Measurements from ENCODE around the gene SLC8A2. TPM values are rescaled to one million over a fixed set of nuclear protein-coding genes. Genes with fewer than 3 reads are reported as not detected.

The SLC8A2 gene
- total RNA-seq, 3 donors from 2014 or later (not counting 1 experiment from before 2014, with no cell fraction given): 0.20 TPM; not detected in 2

DNA sequence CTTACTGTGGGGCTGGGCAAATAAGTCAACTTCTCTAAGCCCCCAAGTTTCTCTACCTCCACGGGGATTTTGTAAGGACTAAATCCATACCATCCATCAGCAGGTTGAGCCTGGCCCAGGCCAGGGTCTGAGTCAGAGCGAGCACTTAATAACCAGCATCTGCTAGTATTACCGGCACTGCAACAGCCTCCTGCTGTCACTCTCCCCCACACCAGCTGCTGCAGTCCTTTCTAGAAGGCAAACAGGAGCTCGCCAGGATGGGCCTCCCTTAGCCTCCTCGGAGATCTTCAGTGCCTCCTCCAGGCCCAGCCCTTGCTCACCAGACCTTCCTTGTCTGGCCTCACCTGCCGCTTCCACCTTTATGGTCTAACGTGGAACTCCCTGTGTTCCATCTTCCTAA, 40.0 kb upstream of the SLC8A2 start:
- Histone ChIP-seq H3K36me3 (ENCODE audit: control insufficient read depth, insufficient read depth, low read length) (peaks cover 2% of the 10 kb centered on the region), H3K4me3 (ENCODE audit: low read length) (no peak overlapping the region), H3K27me3 (ENCODE audit: control insufficient read depth, insufficient read depth, low read length) (no peaks in the 10 kb centered on the region), H3K4me1 (ENCODE audit: control insufficient read depth, insufficient read depth, low read length) (peaks cover 45% of the 10 kb centered on the region), H3K9me3 (ENCODE audit: control insufficient read depth, insufficient read depth, low read length) (no peaks in the 10 kb centered on the region), H3K27ac (ENCODE audit: low read length) (no peak overlapping the region)
- no peaks in the 10 kb centered on the region for H3K36me3 Mint-ChIP-seq
- no peak for ATAC-seq
- DNase-seq: no peak
- no peaks in the 10 kb centered on the region for H3K27me3 Mint-ChIP-seq (ENCODE audit: low read depth in 2 of 2)
- TF ChIP-seq CTCF (IDR thresholded peaks at IDR 0.05): no peak
- no peak overlapping the region for H3K4me3 Mint-ChIP-seq
- peak overlapping the region; percentile 98 to 100 for H3K27ac Mint-ChIP-seq
- 94% methylated on average over 7 of the region's 7 CpGs for WGBS (ENCODE audit: insufficient coverage)
- intact Hi-C loops (cut with micrococcal nuclease): no loop called here
- H3K4me1 Mint-ChIP-seq: peaks cover 57 to 78% of the 10 kb centered on the region in 2 donors
- no peaks in the 10 kb centered on the region for H3K9me3 Mint-ChIP-seq

DNA sequence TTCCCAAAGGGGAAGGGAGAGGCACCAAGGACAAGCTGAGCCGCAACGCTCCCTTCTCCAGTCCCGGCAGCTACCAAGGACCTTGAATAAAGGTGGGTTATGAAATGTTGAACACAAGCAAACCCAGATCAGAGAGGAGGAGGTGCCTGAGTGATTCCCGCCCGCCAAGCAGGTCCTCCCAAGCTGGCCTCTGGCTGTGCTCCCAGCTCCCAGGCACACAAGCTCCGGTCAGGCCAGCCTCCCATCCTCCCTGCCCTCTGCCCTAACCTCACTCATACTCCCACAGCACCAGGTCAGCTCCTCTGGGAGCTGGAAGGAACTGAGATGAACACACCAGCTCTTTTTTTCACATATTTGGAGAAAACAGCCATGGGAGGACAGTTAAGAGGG, 39.4 kb upstream of the SLC8A2 start:
- DNase-seq (no peak), ATAC-seq (no peak)
- Histone ChIP-seq H3K27me3 (ENCODE audit: control insufficient read depth, insufficient read depth, low read length) (no peaks in the 10 kb centered on the region), H3K36me3 (ENCODE audit: control insufficient read depth, insufficient read depth, low read length) (peaks cover 5% of the 10 kb centered on the region), H3K4me1 (ENCODE audit: control insufficient read depth, insufficient read depth, low read length) (peaks cover 43% of the 10 kb centered on the region), H3K4me3 (ENCODE audit: low read length) (no peak overlapping the region), H3K9me3 (ENCODE audit: control insufficient read depth, insufficient read depth, low read length) (no peaks in the 10 kb centered on the region), H3K27ac (ENCODE audit: low read length) (no peak overlapping the region)
- Mint-ChIP-seq H3K4me3 (no peak overlapping the region), H3K4me1 (peaks cover 51 to 75% of the 10 kb centered on the region in 2 donors), H3K27me3 (ENCODE audit: low read depth in 2 of 2) (no peaks in the 10 kb centered on the region), H3K27ac (peak overlapping the region in 1 of 2 donors; percentile 100), H3K9me3 (no peaks in the 10 kb centered on the region), H3K36me3 (no peaks in the 10 kb centered on the region)
- no peak for TF ChIP-seq CTCF (IDR thresholded peaks at IDR 0.05)
- intact Hi-C loops (cut with micrococcal nuclease): no loop called here
- 97% methylated on average over 6 of the region's 6 CpGs for WGBS (ENCODE audit: insufficient coverage)

DNA sequence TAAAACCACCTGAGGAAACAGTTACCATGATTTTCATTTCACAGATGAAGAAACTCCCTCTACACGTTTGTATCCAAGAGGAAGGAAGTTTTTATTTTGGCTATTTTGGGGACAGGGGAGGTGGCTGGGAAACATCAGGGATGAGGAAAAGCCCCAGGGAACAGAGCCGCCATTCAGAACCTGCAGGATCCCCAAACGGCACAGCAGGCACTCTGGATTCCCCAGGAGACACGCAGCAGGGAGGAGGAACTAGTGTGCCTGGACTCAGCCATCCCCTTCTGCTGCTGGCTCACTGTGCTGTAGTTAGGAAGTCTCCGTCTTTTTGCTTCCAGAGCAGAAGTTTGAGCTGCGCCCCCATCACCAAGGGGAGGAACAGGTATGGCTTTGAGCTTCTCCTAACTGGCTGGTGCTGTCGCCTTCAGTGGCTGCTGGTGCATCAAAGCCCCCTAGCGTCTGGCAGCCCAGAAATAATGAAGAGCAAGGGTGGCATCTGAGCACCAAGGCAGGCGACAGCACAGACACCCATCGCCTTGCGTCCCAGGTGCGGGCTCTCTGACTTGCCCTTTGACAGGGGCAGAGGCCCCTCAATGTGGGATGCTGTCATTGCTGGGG, 38.9 kb upstream of the SLC8A2 start:
- H3K27me3 Mint-ChIP-seq (ENCODE audit: low read depth in 2 of 2): no peaks in the 10 kb centered on the region
- ATAC-seq (no peak), DNase-seq (no peak)
- no peak for TF ChIP-seq CTCF (IDR thresholded peaks at IDR 0.05)
- H3K36me3 ChIP-seq (ENCODE audit: control insufficient read depth, insufficient read depth, low read length): peaks cover 5% of the 10 kb centered on the region
- no peaks in the 10 kb centered on the region for H3K9me3 ChIP-seq (ENCODE audit: control insufficient read depth, insufficient read depth, low read length)
- H3K36me3 Mint-ChIP-seq: no peaks in the 10 kb centered on the region
- no peak overlapping the region for H3K27ac ChIP-seq (ENCODE audit: low read length)
- no peaks in the 10 kb centered on the region for H3K9me3 Mint-ChIP-seq
- no peak overlapping the region for H3K4me3 Mint-ChIP-seq
- 89% methylated on average over 12 of the region's 12 CpGs for WGBS (ENCODE audit: insufficient coverage)
- H3K27ac Mint-ChIP-seq: peak overlapping the region in 1 of 2 donors; percentile 22
- H3K4me3 ChIP-seq (ENCODE audit: low read length): no peak overlapping the region
- H3K4me1 Mint-ChIP-seq: peaks cover 47 to 70% of the 10 kb centered on the region in 2 donors
- H3K4me1 ChIP-seq (ENCODE audit: control insufficient read depth, insufficient read depth, low read length): peaks cover 38% of the 10 kb centered on the region
- intact Hi-C loops (cut with micrococcal nuclease): no loop called here
- no peaks in the 10 kb centered on the region for H3K27me3 ChIP-seq (ENCODE audit: control insufficient read depth, insufficient read depth, low read length)

- H3K27ac ChIP-seq (ENCODE audit: low read length): no peak overlapping the region
- DNase-seq (no peak), ATAC-seq (no peak)
- peak overlapping the region in 1 of 2 donors; percentile 22 for H3K27ac Mint-ChIP-seq
- 84% methylated on average over 8 of the region's 8 CpGs for WGBS (ENCODE audit: insufficient coverage)
- TF ChIP-seq CTCF (IDR thresholded peaks at IDR 0.05): no peak
- H3K36me3 Mint-ChIP-seq: no peaks in the 10 kb centered on the region
- no peak overlapping the region for H3K4me3 Mint-ChIP-seq
- peaks cover 36% of the 10 kb centered on the region for H3K4me1 ChIP-seq (ENCODE audit: control insufficient read depth, insufficient read depth, low read length)
- no peak overlapping the region for H3K4me3 ChIP-seq (ENCODE audit: low read length)
- H3K9me3 ChIP-seq (ENCODE audit: control insufficient read depth, insufficient read depth, low read length): no peaks in the 10 kb centered on the region
- intact Hi-C loops (cut with micrococcal nuclease): no loop called here
- H3K4me1 Mint-ChIP-seq: peaks cover 46 to 67% of the 10 kb centered on the region in 2 donors
- no peaks in the 10 kb centered on the region for H3K9me3 Mint-ChIP-seq
- peaks cover 5% of the 10 kb centered on the region for H3K36me3 ChIP-seq (ENCODE audit: control insufficient read depth, insufficient read depth, low read length)
- H3K27me3 ChIP-seq (ENCODE audit: control insufficient read depth, insufficient read depth, low read length): no peaks in the 10 kb centered on the region
- H3K27me3 Mint-ChIP-seq (ENCODE audit: low read depth in 2 of 2): no peaks in the 10 kb centered on the region
Observed at GRCh38 chr19:47509973-47510372, 38.3 kb upstream of the SLC8A2 start.
